OCI-LY7 (cell line): ENCODE results near the gene CABP7. TPM values are rescaled to one million over a fixed set of nuclear protein-coding genes. Genes with fewer than 3 reads are reported as not detected.

Experiments
- BruUV-seq: library from RNA; stranded (reverse); fragments of 400-500 nt; replicated peaks from 2 replicates; lab custom pipeline; 2021; lab: Mats Ljungman, UMichigan
- CTCF ChIA-PET: fragments of 300-600 bp; sonication (Branson Sonifier 250); formaldehyde crosslinking; loops from one replicate; lab custom pipeline; 2022; ENCODE audit warnings: antibody characterized with exemption; ENCODE audit not compliant: unreplicated experiment; lab: Charles Lee
- POLR2A ChIA-PET: fragments of 300-600 bp; sonication (Branson Sonifier 250); formaldehyde crosslinking; loops from one replicate; lab custom pipeline; 2022; ENCODE audit warnings: antibody characterized with exemption; lab: Charles Lee
- DNase-seq: peaks from one replicate; pipeline ENCODE4 v3.0.0-alpha.2; 2015; ENCODE audit warnings: low spot score
- H2AFZ ChIP-seq: fragments of 200-600 bp; sonication (generic), shearing (Covaris generic); 2 replicates; pipeline ENCODE4 v1.6.1; 2014; ENCODE audit warnings: mild to moderate bottlenecking, antibody characterized with exemption, low read length, moderate library complexity
- H3K27ac ChIP-seq: fragments of 200-600 bp; sonication (generic); 2 replicates; pipeline ENCODE4 v1.5.1; 2014; ENCODE audit warnings: mixed run types, low read depth, mild to moderate bottlenecking, moderate library complexity, low read length, inconsistent platforms; ENCODE audit not compliant: poor library complexity, severe bottlenecking
- H3K36me3 ChIP-seq: fragments of 200-600 bp; sonication (generic); 2 replicates; pipeline ENCODE4 v1.6.1; 2014; ENCODE audit warnings: mild to moderate bottlenecking, antibody characterized with exemption, low read length, moderate library complexity, mixed read lengths; ENCODE audit not compliant: insufficient read depth
- H3K4me1 ChIP-seq: fragments of 200-600 bp; sonication (generic); 2 replicates; pipeline ENCODE4 v1.5.1; 2014; ENCODE audit warnings: mild to moderate bottlenecking, low read length; ENCODE audit not compliant: insufficient read depth, poor library complexity, severe bottlenecking
- H3K4me2 ChIP-seq: fragments of 200-600 bp; sonication (generic); 2 replicates; pipeline ENCODE4 v1.6.1; 2014; ENCODE audit warnings: mild to moderate bottlenecking, low read length
- H3K4me3 ChIP-seq: fragments of 200-600 bp; sonication (generic); 2 replicates; pipeline ENCODE4 v1.5.1; 2014; ENCODE audit warnings: mild to moderate bottlenecking, low read depth, low read length; ENCODE audit not compliant: poor library complexity, severe bottlenecking
- H3K79me2 ChIP-seq: fragments of 200-600 bp; sonication (generic); 2 replicates; pipeline ENCODE4 v1.6.1; 2016; ENCODE audit warnings: low read depth, mild to moderate bottlenecking, low read length, moderate library complexity, mixed read lengths; ENCODE audit not compliant: insufficient read depth
- H3K9me2 ChIP-seq: fragments of 200-600 bp; sonication (generic); 2 replicates; pipeline ENCODE4 v1.6.1; 2016; ENCODE audit warnings: mild to moderate bottlenecking, low read length, mixed read lengths; ENCODE audit not compliant: insufficient read depth
- H3K9me3 ChIP-seq: fragments of 200-600 bp; sonication (generic); 2 replicates; pipeline ENCODE4 v1.6.1; 2014; ENCODE audit warnings: mild to moderate bottlenecking, mixed run types, low read length, mixed read lengths
- H4K20me1 ChIP-seq: fragments of 200-600 bp; sonication (generic); 2 replicates; pipeline ENCODE4 v1.6.1; 2014; ENCODE audit warnings: mild to moderate bottlenecking, antibody characterized with exemption, low read length, moderate library complexity, mixed read lengths; ENCODE audit not compliant: insufficient read depth
- CTCF ChIP-seq: fragments of 200-600 bp; sonication (generic); conservative IDR thresholded peaks from 2 replicates; pipeline ENCODE4 v1.5.1; 2014; ENCODE audit warnings: mild to moderate bottlenecking, antibody characterized with exemption, low read length, moderate library complexity, mixed read lengths
- EZH2phosphoT487 ChIP-seq: fragments of 200-600 bp; sonication (generic); IDR thresholded peaks from 2 replicates; pipeline ENCODE4 v1.6.1; 2018; ENCODE audit warnings: low read depth, borderline replicate concordance, mild to moderate bottlenecking, mixed run types, antibody characterized with exemption, low read length, moderate library complexity, mixed read lengths
- intact Hi-C: fragments of 100-400 bp; cut with micrococcal nuclease; formaldehyde crosslinking; loops from one replicate; pipeline ENCODE4 v1.10.0; 2022; ENCODE audit not compliant: unreplicated experiment
- total RNA-seq, 2 experiments: library from RNA; depleted of rRNA in 1 of 2; stranded (reverse); fragments of >200 nt in 1 of 2; shearing (Covaris generic) in 1 of 2; gene quantifications; 2 replicates each; pipeline ENCODE4 v1.2.3, GENCODE V29; 2014 to 2022

CABP7 gene
- total RNA-seq, 2 experiments from 2014 or later: 0.06 TPM; not detected in 1

- H3K4me1 ChIP-seq: no peaks in the 10 kb centered on the region
- ChIA-PET POLR2A (interaction anchor here (0.6 kb wide), 1 partner anchor 169 kb away, joined by 5 read pairs; no protein-coding TSS in a partner anchor), CTCF (no interaction called here)
- H3K4me3 ChIP-seq: no peak overlapping the region
- intact Hi-C loops: no loop called here
- no peak overlapping the region for H3K4me2 ChIP-seq
- BruUV-seq: no TSS peak
- no peaks in the 10 kb centered on the region for H3K36me3 ChIP-seq
- no peaks in the 10 kb centered on the region for H4K20me1 ChIP-seq
- no peaks in the 10 kb centered on the region for H3K79me2 ChIP-seq
- H3K27ac ChIP-seq: no peak overlapping the region
- no peak overlapping the region for H2AFZ ChIP-seq
- DNase-seq: peak; percentile 12
- H3K9me2 ChIP-seq: no peaks in the 10 kb centered on the region
- H3K9me3 ChIP-seq: no peaks in the 10 kb centered on the region
- TF ChIP-seq EZH2phosphoT487 (no peak), CTCF (no peak)
These were observed 31.0 kb downstream of the CABP7 start for GRCh38 chr22:29750559-29751538.

- CTCF ChIA-PET: no interaction called here
These were observed 31.9 kb downstream of the CABP7 start for GRCh38 chr22:29751669-29752068.

More at GRCh38 chr22:29751669-29752068, 31.9 kb downstream of the CABP7 start:
- H3K27ac ChIP-seq: no peak overlapping the region
- intact Hi-C loops: no loop called here
- no peak overlapping the region for H3K4me2 ChIP-seq
- no peaks in the 10 kb centered on the region for H3K79me2 ChIP-seq
- POLR2A ChIA-PET: interaction anchor here (0.6 kb wide), 1 partner anchor 169 kb away, joined by 5 read pairs; no protein-coding TSS in a partner anchor
- H2AFZ ChIP-seq: no peak overlapping the region
- H3K4me3 ChIP-seq: no peak overlapping the region
- H3K4me1 ChIP-seq: no peaks in the 10 kb centered on the region
- no peaks in the 10 kb centered on the region for H3K9me3 ChIP-seq
- H3K36me3 ChIP-seq: no peaks in the 10 kb centered on the region
- H4K20me1 ChIP-seq: no peaks in the 10 kb centered on the region
- no TSS peak for BruUV-seq
- no peak for DNase-seq
- TF ChIP-seq CTCF (no peak), EZH2phosphoT487 (no peak)
- H3K9me2 ChIP-seq: no peaks in the 10 kb centered on the region
